HepG2 (cell line): Measurements from ENCODE around the gene NARF. TPM values are rescaled to one million over a fixed set of nuclear protein-coding genes. Genes with fewer than 3 reads are reported as not detected.

Experiments used
- ATAC-seq: fragments of 200-7000 bp; cut with Tn5 transposase; 3 replicates; pipeline ENCODE4 v1.9.1; 2020; ENCODE audit warnings: mild to moderate bottlenecking, moderate library complexity
- BruUV-seq: library from RNA; stranded (reverse); fragments of 400-500 nt; replicated peaks from 2 replicates; lab custom pipeline; 2021; lab: Mats Ljungman, UMichigan
- CTCF ChIA-PET: fragments of 300-600 bp; formaldehyde crosslinking; extraction: SDS; loops from one replicate; lab custom pipeline; 2021; ENCODE audit warnings: low total read pairs, inconsistent platforms, low intra/inter-chr PET ratio; lab: Yijun Ruan, JAX
- POLR2A ChIA-PET: fragments of 350-600 bp; sonication (Branson Sonifier 250); formaldehyde crosslinking; loops from one replicate; lab custom pipeline; 2020; ENCODE audit warnings: antibody characterized with exemption, inconsistent platforms; lab: Yijun Ruan, JAX
- DNase-seq: peaks from one replicate; pipeline ENCODE4 v3.0.0-alpha.2; 2015; ENCODE audit warnings: low spot score
- FAIRE-seq: peaks from 3 replicates; lab custom pipeline; 2011; peaks lifted over from hg19 to GRCh38; lab: Jason Lieb, UNC
- H2AFZ ChIP-seq: one replicate; pipeline ENCODE4 v1.6.1; 2011; ENCODE audit warnings: low read length, inconsistent platforms
- H3K27ac ChIP-seq: fragments of 300-600 bp; 3 replicates; pipeline ENCODE4 v1.8.0; 2011; ENCODE audit warnings: mixed run types, mild to moderate bottlenecking, mixed read lengths, low read length, inconsistent platforms; ENCODE audit not compliant: insufficient read depth; ENCODE audit errors: extremely low read length
- H3K27me3 ChIP-seq, 2 experiments: fragments of 200-600 bp in 1 of 2; 2 replicates in 1 of 2; 3 replicates in 1 of 2; pipeline versions ENCODE4 v1.6.0 to v1.8.0; 2011; ENCODE audit warnings: low read length in 2 of 2, mild to moderate bottlenecking in 2 of 2, moderate library complexity in 2 of 2, inconsistent platforms in 1 of 2; ENCODE audit not compliant: insufficient read depth in 2 of 2, control insufficient read depth in 1 of 2
- H3K36me3 ChIP-seq, 2 experiments: fragments of 200-600 bp in 1 of 2; replicated peaks in 1 of 2; 2 replicates in 1 of 2; 3 replicates in 1 of 2; pipeline versions ENCODE4 v1.5.1 to v1.8.0; 2011; ENCODE audit warnings: low read length in 2 of 2, inconsistent platforms in 1 of 2; ENCODE audit not compliant: insufficient read depth in 2 of 2, control insufficient read depth in 1 of 2
- H3K4me1 ChIP-seq: 2 replicates; pipeline ENCODE4 v1.5.1; 2012; ENCODE audit warnings: low read length, inconsistent platforms; ENCODE audit not compliant: insufficient read depth
- H3K4me2 ChIP-seq: 2 replicates; pipeline ENCODE4 v1.6.0; 2011; ENCODE audit warnings: low read depth, low read length, inconsistent platforms
- H3K4me3 ChIP-seq, 3 experiments: fragments of 200-600 bp in 1 of 3; sonication (generic), shearing (Covaris generic) in 1 of 3; replicated peaks in 1 of 3; 2 replicates each; pipeline ENCODE4 v1.5.1; 2011 to 2016; ENCODE audit warnings: low read length in 3 of 3, inconsistent platforms in 2 of 3, low read depth in 2 of 3, mild to moderate bottlenecking in 2 of 3, control low read depth in 1 of 3, mixed read lengths in 1 of 3; ENCODE audit not compliant: insufficient read depth in 1 of 3
- H3K79me2 ChIP-seq: one replicate; pipeline ENCODE4 v1.6.1; 2011; ENCODE audit warnings: low read length, inconsistent platforms; ENCODE audit not compliant: insufficient read depth
- H3K9ac ChIP-seq: 2 replicates; pipeline ENCODE4 v1.6.0; 2011; ENCODE audit warnings: mild to moderate bottlenecking, low read depth, low read length, inconsistent platforms; ENCODE audit not compliant: insufficient read depth
- H3K9me3 ChIP-seq: 2 replicates; pipeline ENCODE4 v1.5.1; 2012; ENCODE audit warnings: mild to moderate bottlenecking, low read length
- H4K20me1 ChIP-seq: 2 replicates; pipeline ENCODE4 v1.6.0; 2011; ENCODE audit warnings: inconsistent platforms, mild to moderate bottlenecking, low read length, moderate library complexity; ENCODE audit not compliant: insufficient read depth
- GABPA ChIP-seq, 2 experiments: IDR thresholded peaks; 2 replicates each; pipeline ENCODE4 v1.6.1; 2011 to 2016; ENCODE audit warnings: low read depth in 2 of 2, low read length in 1 of 2, missing biosample characterization in 1 of 2, missing genetic modification characterization in 1 of 2
- JDP2 ChIP-seq: sonication (generic); formaldehyde crosslinking; IDR thresholded peaks from 2 replicates; pipeline ENCODE4 v1.8.1; 2022; ENCODE audit warnings: missing genetic modification reagents, borderline replicate concordance
- MEF2D ChIP-seq: sonication (generic); formaldehyde crosslinking; IDR thresholded peaks from 2 replicates; pipeline ENCODE4 v1.5.1; 2020; ENCODE audit warnings: mild to moderate bottlenecking, missing genetic modification reagents
- NCOA2 ChIP-seq: sonication (generic); formaldehyde crosslinking; IDR thresholded peaks from 2 replicates; pipeline ENCODE4 v1.8.0; 2022; ENCODE audit warnings: inconsistent platforms
- ZNF10 ChIP-seq: sonication (generic); formaldehyde crosslinking; IDR thresholded peaks from 2 replicates; pipeline ENCODE4 v1.4.0; 2020; ENCODE audit warnings: mild to moderate bottlenecking, low read depth, missing genetic modification reagents, borderline replicate concordance
- ZNF20 ChIP-seq: sonication (generic); formaldehyde crosslinking; IDR thresholded peaks from 2 replicates; pipeline ENCODE4 v1.4.0; 2020; ENCODE audit warnings: mild to moderate bottlenecking, moderate library complexity, missing genetic modification reagents
- ZNF253 ChIP-seq: sonication (generic); formaldehyde crosslinking; IDR thresholded peaks from 2 replicates; pipeline ENCODE4 v1.8.0; 2022; ENCODE audit warnings: mild to moderate bottlenecking, missing genetic modification reagents, borderline replicate concordance
- ZNF614 ChIP-seq: IDR thresholded peaks from 2 replicates; pipeline ENCODE4 v1.6.1; 2018; ENCODE audit warnings: missing biosample characterization, missing genetic modification reagents, inconsistent platforms, borderline replicate concordance
- ZNF788 ChIP-seq: sonication (generic); formaldehyde crosslinking; IDR thresholded peaks from 2 replicates; pipeline ENCODE4 v1.5.0; 2020; ENCODE audit warnings: mild to moderate bottlenecking, missing genetic modification reagents, borderline replicate concordance
- WGBS: methylation state at CpG from one replicate; pipeline ENCODE4 v1.1.6; 2017; ENCODE audit warnings: low lambda C conversion rate; 5-methylcytosine and 5-hydroxymethylcytosine counted together
- in situ Hi-C: cut with HindIII; loops from 2 replicates; pipeline ENCODE4 v1.10.0; 2017; ENCODE audit warnings: low pct_unique_long_range_greater_than_20kb; ENCODE audit not compliant: extremely low pct_ligation_motif_present
- intact Hi-C: fragments of 100-400 bp; cut with micrococcal nuclease; formaldehyde crosslinking; loops from one replicate; pipeline ENCODE4 v1.10.0; 2022; ENCODE audit not compliant: unreplicated experiment
- polyA plus RNA-seq, 8 experiments: library from polyadenylated mRNA; depleted of rRNA in 3 of 8; stranded (reverse) in 7 of 8; unstranded in 1 of 8; fragments of >200 nt; fragmentation: Illumina TruSeq in 4 of 8; extraction: Trizol in 4 of 8; gene quantifications; 2 replicates each; pipeline versions ENCODE4 v1.2.1 to v1.2.3, GENCODE V29; 2011 to 2016; ENCODE audit warnings: low read depth in 4 of 8, missing spikeins in 1 of 8, mixed read lengths in 1 of 8; ENCODE audit not compliant: insufficient read depth in 1 of 8
- total RNA-seq, 5 experiments: library from RNA; depleted of rRNA; stranded (reverse); fragments of >200 nt; fragmentation: Illumina TruSeq; extraction: Trizol; gene quantifications; 2 replicates each; pipeline ENCODE4 v1.2.3, GENCODE V29; 2016; ENCODE audit warnings: low read depth in 1 of 5
- TF ChIP-seq, protein P1 (sequence below): IDR thresholded peaks from 2 replicates; pipeline ENCODE4 v1.4.0; 2020; ENCODE audit warnings: mild to moderate bottlenecking, missing genetic modification reagents
- TF ChIP-seq, protein P2 (sequence below): sonication (generic); formaldehyde crosslinking; IDR thresholded peaks from 2 replicates; pipeline ENCODE4 v1.5.1; 2020; ENCODE audit warnings: mild to moderate bottlenecking, missing genetic modification reagents, borderline replicate concordance
- TF ChIP-seq, protein P3 (sequence below): sonication (generic); formaldehyde crosslinking; IDR thresholded peaks from 2 replicates; pipeline ENCODE4 v1.5.1; 2020; ENCODE audit warnings: missing genetic modification reagents, mild to moderate bottlenecking, borderline replicate concordance

NARF gene
- total and polyA plus RNA-seq, 2 of the 13 experiments (the other 11 are each of a cell fraction or from before 2014, with no cell fraction given) = 61.1 to 144 TPM

DNA sequence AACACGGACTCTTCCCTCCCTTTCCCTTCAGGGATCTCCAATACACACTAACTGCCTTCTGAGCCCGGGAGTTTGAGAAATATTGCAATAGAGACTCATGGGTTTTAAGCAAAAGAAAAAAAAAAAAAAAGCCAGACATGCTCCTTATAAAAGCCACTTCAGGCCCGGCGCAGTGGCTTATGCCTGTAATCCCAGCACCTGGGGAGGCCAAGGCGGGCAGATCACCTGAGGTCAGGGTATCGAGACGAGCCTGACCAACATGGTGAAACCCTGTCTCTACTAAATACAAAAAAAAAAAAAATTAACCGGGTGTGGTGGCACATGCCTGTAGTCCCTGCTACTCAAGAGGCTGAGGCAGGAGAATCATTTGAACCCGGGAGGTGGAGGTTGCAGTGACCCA, 42.8 kb upstream of the NARF start (continued):
- TF ChIP-seq JDP2 (no peak), MEF2D (no peak)

DNA sequence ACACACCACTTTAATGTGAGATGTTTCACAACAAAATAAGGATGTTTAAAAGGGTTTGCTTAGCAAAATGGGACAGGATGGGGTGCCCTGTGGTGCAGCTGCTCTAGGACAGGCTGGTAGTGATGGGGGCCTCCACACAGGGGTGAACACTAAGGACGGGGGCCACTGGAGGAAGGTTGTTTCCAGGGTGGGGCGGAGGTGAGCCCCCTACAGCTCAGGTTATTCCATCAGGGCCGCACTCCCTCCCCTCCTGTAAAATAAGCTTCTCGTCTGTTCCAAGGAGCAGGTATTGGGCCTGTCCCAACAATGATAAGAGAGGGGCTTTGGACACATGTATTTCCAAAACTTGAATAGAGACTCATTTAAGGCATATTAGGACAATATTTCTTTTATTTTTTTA, 42.3 kb upstream of the NARF start:
- H3K4me1 ChIP-seq = peaks cover 38% of the 10 kb centered on the region
- H3K4me2 ChIP-seq = no peak overlapping the region
- no peak overlapping the region for H3K27ac ChIP-seq
- CTCF ChIA-PET = interaction anchor here (5.0 kb wide), 1 partner anchor 63 kb away, joined by 41 read pairs; no protein-coding TSS in a partner anchor
- no peaks in the 10 kb centered on the region for H3K9me3 ChIP-seq
- in situ Hi-C loops (no loop called here), intact Hi-C loops (no loop called here)
- 93% methylated on average over 4 of the region's 4 CpGs for whole genome bisulfite sequencing
- POLR2A ChIA-PET = interaction anchor here (0.6 kb wide), 1 partner anchor 78 kb away, joined by 3 read pairs; no protein-coding TSS in a partner anchor
- no peak for DNase-seq
- peaks cover 22% of the 10 kb centered on the region; the same call in 1 of the 2 replicates for H4K20me1 ChIP-seq
- H3K27me3 ChIP-seq = no peaks in the 10 kb centered on the region; a peak in 1 of 5 replicates
- BruUV-seq = no TSS peak
- no peak overlapping the region for H3K9ac ChIP-seq
- no peak for FAIRE-seq
- H3K79me2 ChIP-seq = peaks cover 8% of the 10 kb centered on the region
- H2AFZ ChIP-seq = no peak overlapping the region
- no peak overlapping the region for H3K4me3 ChIP-seq
- peaks cover 2 to 25% of the 10 kb centered on the region in 2 experiments; a peak in 3 of 5 replicates for H3K36me3 ChIP-seq
- ATAC-seq = no peak
- TF ChIP-seq GABPA (IDR thresholded peaks at IDR 0.05; ENCODE audit: low read depth, low read length) (no peak), GABPA (CRISPR knock-in tag; IDR thresholded peaks at IDR 0.05; ENCODE audit: low read depth) (no peak), ZNF614 (CRISPR knock-in tag) (no peak), ZNF788 (CRISPR knock-in tag) (no peak), ZNF20 (CRISPR knock-in tag) (no peak), ZNF253 (CRISPR knock-in tag) (no peak), NCOA2 (CRISPR knock-in tag) (no peak), ZNF10 (CRISPR knock-in tag) (no peak)
- TF ChIP-seq, protein P1, sequence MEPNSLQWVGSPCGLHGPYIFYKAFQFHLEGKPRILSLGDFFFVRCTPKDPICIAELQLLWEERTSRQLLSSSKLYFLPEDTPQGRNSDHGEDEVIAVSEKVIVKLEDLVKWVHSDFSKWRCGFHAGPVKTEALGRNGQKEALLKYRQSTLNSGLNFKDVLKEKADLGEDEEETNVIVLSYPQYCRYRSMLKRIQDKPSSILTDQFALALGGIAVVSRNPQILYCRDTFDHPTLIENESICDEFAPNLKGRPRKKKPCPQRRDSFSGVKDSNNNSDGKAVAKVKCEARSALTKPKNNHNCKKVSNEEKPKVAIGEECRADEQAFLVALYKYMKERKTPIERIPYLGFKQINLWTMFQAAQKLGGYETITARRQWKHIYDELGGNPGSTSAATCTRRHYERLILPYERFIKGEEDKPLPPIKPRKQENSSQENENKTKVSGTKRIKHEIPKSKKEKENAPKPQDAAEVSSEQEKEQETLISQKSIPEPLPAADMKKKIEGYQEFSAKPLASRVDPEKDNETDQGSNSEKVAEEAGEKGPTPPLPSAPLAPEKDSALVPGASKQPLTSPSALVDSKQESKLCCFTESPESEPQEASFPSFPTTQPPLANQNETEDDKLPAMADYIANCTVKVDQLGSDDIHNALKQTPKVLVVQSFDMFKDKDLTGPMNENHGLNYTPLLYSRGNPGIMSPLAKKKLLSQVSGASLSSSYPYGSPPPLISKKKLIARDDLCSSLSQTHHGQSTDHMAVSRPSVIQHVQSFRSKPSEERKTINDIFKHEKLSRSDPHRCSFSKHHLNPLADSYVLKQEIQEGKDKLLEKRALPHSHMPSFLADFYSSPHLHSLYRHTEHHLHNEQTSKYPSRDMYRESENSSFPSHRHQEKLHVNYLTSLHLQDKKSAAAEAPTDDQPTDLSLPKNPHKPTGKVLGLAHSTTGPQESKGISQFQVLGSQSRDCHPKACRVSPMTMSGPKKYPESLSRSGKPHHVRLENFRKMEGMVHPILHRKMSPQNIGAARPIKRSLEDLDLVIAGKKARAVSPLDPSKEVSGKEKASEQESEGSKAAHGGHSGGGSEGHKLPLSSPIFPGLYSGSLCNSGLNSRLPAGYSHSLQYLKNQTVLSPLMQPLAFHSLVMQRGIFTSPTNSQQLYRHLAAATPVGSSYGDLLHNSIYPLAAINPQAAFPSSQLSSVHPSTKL = no peak
- TF ChIP-seq, protein P2, sequence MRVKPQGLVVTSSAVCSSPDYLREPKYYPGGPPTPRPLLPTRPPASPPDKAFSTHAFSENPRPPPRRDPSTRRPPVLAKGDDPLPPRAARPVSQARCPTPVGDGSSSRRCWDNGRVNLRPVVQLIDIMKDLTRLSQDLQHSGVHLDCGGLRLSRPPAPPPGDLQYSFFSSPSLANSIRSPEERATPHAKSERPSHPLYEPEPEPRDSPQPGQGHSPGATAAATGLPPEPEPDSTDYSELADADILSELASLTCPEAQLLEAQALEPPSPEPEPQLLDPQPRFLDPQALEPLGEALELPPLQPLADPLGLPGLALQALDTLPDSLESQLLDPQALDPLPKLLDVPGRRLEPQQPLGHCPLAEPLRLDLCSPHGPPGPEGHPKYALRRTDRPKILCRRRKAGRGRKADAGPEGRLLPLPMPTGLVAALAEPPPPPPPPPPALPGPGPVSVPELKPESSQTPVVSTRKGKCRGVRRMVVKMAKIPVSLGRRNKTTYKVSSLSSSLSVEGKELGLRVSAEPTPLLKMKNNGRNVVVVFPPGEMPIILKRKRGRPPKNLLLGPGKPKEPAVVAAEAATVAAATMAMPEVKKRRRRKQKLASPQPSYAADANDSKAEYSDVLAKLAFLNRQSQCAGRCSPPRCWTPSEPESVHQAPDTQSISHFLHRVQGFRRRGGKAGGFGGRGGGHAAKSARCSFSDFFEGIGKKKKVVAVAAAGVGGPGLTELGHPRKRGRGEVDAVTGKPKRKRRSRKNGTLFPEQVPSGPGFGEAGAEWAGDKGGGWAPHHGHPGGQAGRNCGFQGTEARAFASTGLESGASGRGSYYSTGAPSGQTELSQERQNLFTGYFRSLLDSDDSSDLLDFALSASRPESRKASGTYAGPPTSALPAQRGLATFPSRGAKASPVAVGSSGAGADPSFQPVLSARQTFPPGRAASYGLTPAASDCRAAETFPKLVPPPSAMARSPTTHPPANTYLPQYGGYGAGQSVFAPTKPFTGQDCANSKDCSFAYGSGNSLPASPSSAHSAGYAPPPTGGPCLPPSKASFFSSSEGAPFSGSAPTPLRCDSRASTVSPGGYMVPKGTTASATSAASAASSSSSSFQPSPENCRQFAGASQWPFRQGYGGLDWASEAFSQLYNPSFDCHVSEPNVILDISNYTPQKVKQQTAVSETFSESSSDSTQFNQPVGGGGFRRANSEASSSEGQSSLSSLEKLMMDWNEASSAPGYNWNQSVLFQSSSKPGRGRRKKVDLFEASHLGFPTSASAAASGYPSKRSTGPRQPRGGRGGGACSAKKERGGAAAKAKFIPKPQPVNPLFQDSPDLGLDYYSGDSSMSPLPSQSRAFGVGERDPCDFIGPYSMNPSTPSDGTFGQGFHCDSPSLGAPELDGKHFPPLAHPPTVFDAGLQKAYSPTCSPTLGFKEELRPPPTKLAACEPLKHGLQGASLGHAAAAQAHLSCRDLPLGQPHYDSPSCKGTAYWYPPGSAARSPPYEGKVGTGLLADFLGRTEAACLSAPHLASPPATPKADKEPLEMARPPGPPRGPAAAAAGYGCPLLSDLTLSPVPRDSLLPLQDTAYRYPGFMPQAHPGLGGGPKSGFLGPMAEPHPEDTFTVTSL (CRISPR knock-in tag) = no peak
- TF ChIP-seq, protein P3, sequence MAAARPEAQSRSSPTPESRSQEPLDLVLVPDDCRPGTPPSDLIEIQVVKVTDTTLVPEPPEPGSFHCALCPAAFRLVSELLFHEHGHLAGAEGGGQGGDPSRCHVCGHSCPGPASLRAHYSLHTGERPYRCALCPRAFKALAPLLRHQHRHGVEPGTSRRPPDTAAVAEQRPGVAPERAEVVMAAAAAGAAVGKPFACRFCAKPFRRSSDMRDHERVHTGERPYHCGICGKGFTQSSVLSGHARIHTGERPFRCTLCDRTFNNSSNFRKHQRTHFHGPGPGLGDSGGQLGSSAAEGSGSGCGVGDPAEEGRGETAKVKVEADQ (CRISPR knock-in tag) = no peak
